Measurements from ENCODE around the gene PLEKHA7. TPM values are rescaled to one million over a fixed set of nuclear protein-coding genes. Genes with fewer than 3 reads are reported as not detected.

The PLEKHA7 gene
- total and polyA plus RNA-seq, 4 donors, result 13.3 to 31.8 (median 21.5) TPM

- DNase-seq, result no peak
- 88 to 92% methylated on average over 5 of the region's 5 CpGs for WGBS, 2 donors
- H3K4me1 ChIP-seq (ENCODE audit: control insufficient read depth in 5 of 5, insufficient read depth in 5 of 5, low read length in 5 of 5), result peaks cover 0 to 23% (median 8%) of the 10 kb centered on the region in 5 donors
- H3K27ac ChIP-seq (ENCODE audit: low read depth in 1 of 2, low read length in 1 of 2), result no peak overlapping the region
- H3K36me3 ChIP-seq (ENCODE audit: control insufficient read depth in 4 of 4, insufficient read depth in 4 of 4, low read length in 4 of 4), result no peaks in the 10 kb centered on the region
- H3K9me3 ChIP-seq (ENCODE audit: control insufficient read depth in 4 of 4, insufficient read depth in 3 of 4, low read length in 3 of 4), result no peaks in the 10 kb centered on the region
- H3K27me3 ChIP-seq (ENCODE audit: control insufficient read depth in 3 of 3, insufficient read depth in 3 of 3, low read length in 2 of 3), result no peaks in the 10 kb centered on the region
- no peak for ATAC-seq (ENCODE audit: insufficient read depth, low FRiP score)
- H3K9ac ChIP-seq (ENCODE audit: insufficient read depth in 1 of 2, low read length in 2 of 2), result no peak overlapping the region
- no peak overlapping the region for H3K4me3 ChIP-seq
- TF ChIP-seq CTCF (IDR thresholded peaks at IDR 0.05; ENCODE audit: control extremely low read depth, extremely low read depth), result no peak
These were observed 138.0 kb downstream of the PLEKHA7 start for GRCh38 chr11:16876053-16876752.

- Histone ChIP-seq H3K9ac (ENCODE audit: insufficient read depth in 1 of 2, low read length in 2 of 2) (no peak overlapping the region), H3K27ac (ENCODE audit: low read depth in 1 of 2, low read length in 1 of 2) (no peak overlapping the region), H3K36me3 (ENCODE audit: control insufficient read depth in 4 of 4, insufficient read depth in 4 of 4, low read length in 4 of 4) (no peaks in the 10 kb centered on the region), H3K4me1 (ENCODE audit: control insufficient read depth in 5 of 5, insufficient read depth in 5 of 5, low read length in 5 of 5) (peaks cover 0 to 12% (median 6%) of the 10 kb centered on the region in 5 donors), H3K9me3 (ENCODE audit: control insufficient read depth in 4 of 4, insufficient read depth in 3 of 4, low read length in 3 of 4) (no peaks in the 10 kb centered on the region), H3K4me3 (no peak overlapping the region), H3K27me3 (ENCODE audit: control insufficient read depth in 3 of 3, insufficient read depth in 3 of 3, low read length in 2 of 3) (no peaks in the 10 kb centered on the region)
- no peak for TF ChIP-seq CTCF (IDR thresholded peaks at IDR 0.05; ENCODE audit: control extremely low read depth, extremely low read depth)
- WGBS, 2 donors, result 93 to 98% methylated on average over 4 of the region's 4 CpGs
- ATAC-seq (ENCODE audit: insufficient read depth, low FRiP score) (no peak), DNase-seq (no peak)
These were observed 139.8 kb downstream of the PLEKHA7 start for GRCh38 chr11:16874275-16874975.

GRCh38 chr11:16873289-16873688 is 140.9 kb downstream of the PLEKHA7 start:
- Histone ChIP-seq H3K9me3 (ENCODE audit: control insufficient read depth in 4 of 4, insufficient read depth in 3 of 4, low read length in 3 of 4) (no peaks in the 10 kb centered on the region), H3K27me3 (ENCODE audit: control insufficient read depth in 3 of 3, insufficient read depth in 3 of 3, low read length in 2 of 3) (no peaks in the 10 kb centered on the region), H3K4me3 (no peak overlapping the region), H3K9ac (ENCODE audit: insufficient read depth in 1 of 2, low read length in 2 of 2) (no peak overlapping the region), H3K27ac (ENCODE audit: low read depth in 1 of 2, low read length in 1 of 2) (no peak overlapping the region), H3K36me3 (ENCODE audit: control insufficient read depth in 4 of 4, insufficient read depth in 4 of 4, low read length in 4 of 4) (peaks cover 0 to 2% (median 0%) of the 10 kb centered on the region in 4 donors), H3K4me1 (ENCODE audit: control insufficient read depth in 5 of 5, insufficient read depth in 5 of 5, low read length in 5 of 5) (peaks cover 0 to 9% (median 6%) of the 10 kb centered on the region in 5 donors)
- TF ChIP-seq CTCF (IDR thresholded peaks at IDR 0.05; ENCODE audit: control extremely low read depth, extremely low read depth), result no peak
- no peak for DNase-seq
- ATAC-seq (ENCODE audit: insufficient read depth, low FRiP score), result no peak
- 30 to 57% methylated on average over 2 of the region's 2 CpGs for WGBS, 2 donors

All from lung (tissue), 12 donors.